Measurements from ENCODE around the gene DENND4C.
"Not testable (repeated sequence)": the region's sequence is repeated elsewhere in the genome, so short reads cannot be mapped to it uniquely, and the experiment has no call there.

Gene DENND4C

DNA sequence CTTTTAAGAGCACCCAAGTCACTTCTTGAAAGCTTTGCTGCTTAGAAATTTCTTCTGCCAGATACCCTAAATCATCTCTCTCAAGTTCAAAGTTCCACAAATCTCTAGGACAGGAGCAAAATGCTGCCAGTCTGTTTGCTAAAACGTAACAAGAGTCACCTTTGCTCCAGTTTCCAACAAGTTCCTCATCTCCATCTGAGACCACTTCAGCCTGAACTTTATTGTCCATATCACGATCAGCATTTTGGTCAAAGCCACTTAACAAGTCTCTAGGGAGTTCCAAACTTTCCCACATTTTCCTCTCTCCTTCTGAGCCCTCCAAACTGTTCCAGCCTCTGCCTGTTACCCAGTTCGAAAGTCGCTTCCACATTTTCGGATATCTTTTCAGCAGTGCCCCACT, 21.1 kb downstream of the DENND4C start:
- H3K9me3 ChIP-seq (ENCODE audit: insufficient read depth, low read length); H3K9ac ChIP-seq (ENCODE audit: low read length); H3K27ac ChIP-seq (ENCODE audit: low read length); H3K4me3 ChIP-seq (ENCODE audit: low read length); H2AFZ ChIP-seq (ENCODE audit: low read depth, low read length); H3K27me3 ChIP-seq (ENCODE audit: low read depth, low read length); H3K4me1 ChIP-seq (ENCODE audit: low read length); H3K4me2 ChIP-seq (ENCODE audit: low read length): not testable (repeated sequence)
- H3K79me2 ChIP-seq (ENCODE audit: low read length), result peaks cover 99% of the 10 kb centered on the region
- H3K36me3 ChIP-seq (replicated peaks; ENCODE audit: low read depth, low read length), result peaks cover 13% of the 10 kb centered on the region
- peaks cover 95% of the 10 kb centered on the region for H4K20me1 ChIP-seq (ENCODE audit: insufficient read depth, low read length)

DNA sequence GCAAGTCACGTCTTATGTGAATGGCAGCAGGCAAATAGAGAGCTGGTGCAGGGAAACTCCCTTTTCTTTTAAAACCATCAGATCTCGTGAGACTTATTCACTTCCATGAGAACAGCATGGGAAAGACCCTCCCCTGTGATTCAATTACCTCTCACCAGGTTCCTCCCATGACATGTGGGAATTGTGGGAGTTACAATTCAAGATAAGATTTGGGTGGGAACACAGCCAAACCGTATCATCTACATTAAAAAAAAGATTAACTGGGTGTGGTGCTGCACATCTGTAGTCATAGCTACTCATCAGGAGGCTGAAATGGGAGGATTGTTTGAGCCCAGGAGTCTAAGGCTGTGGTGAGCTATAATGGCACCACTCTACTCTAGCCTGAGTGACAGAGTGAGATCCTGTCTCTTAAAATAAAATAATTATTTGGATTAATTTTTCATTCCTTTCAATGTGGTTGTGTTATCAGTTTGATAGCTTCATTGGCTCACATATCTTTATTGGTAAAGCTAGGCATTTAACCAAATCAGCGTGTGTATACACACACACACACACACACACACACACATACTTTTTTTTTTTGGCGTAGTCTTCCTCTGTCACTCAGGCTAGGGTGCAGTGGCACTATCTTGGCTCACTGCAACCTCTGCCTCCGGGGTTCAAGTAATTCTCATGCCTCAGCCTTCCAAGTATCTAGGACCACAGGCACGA, 21.8 kb downstream of the DENND4C start:
- Histone ChIP-seq H3K27ac (ENCODE audit: low read length) (no peak overlapping the region), H2AFZ (ENCODE audit: low read depth, low read length) (no peak overlapping the region), H3K4me3 (ENCODE audit: low read length) (no peak overlapping the region), H3K4me1 (ENCODE audit: low read length) (no peaks in the 10 kb centered on the region), H3K36me3 (replicated peaks; ENCODE audit: low read depth, low read length) (peaks cover 6% of the 10 kb centered on the region), H3K9ac (ENCODE audit: low read length) (no peak overlapping the region), H3K79me2 (ENCODE audit: low read length) (peaks cover 99% of the 10 kb centered on the region), H3K4me2 (ENCODE audit: low read length) (no peak overlapping the region), H3K27me3 (ENCODE audit: low read depth, low read length) (no peaks in the 10 kb centered on the region), H4K20me1 (ENCODE audit: insufficient read depth, low read length) (peaks cover 95% of the 10 kb centered on the region), H3K9me3 (ENCODE audit: insufficient read depth, low read length) (no peaks in the 10 kb centered on the region)
- TF ChIP-seq EZH2phosphoT487 (IDR thresholded peaks at IDR 0.05; ENCODE audit: low read depth), result no peak
- TF ChIP-seq, protein P1, sequence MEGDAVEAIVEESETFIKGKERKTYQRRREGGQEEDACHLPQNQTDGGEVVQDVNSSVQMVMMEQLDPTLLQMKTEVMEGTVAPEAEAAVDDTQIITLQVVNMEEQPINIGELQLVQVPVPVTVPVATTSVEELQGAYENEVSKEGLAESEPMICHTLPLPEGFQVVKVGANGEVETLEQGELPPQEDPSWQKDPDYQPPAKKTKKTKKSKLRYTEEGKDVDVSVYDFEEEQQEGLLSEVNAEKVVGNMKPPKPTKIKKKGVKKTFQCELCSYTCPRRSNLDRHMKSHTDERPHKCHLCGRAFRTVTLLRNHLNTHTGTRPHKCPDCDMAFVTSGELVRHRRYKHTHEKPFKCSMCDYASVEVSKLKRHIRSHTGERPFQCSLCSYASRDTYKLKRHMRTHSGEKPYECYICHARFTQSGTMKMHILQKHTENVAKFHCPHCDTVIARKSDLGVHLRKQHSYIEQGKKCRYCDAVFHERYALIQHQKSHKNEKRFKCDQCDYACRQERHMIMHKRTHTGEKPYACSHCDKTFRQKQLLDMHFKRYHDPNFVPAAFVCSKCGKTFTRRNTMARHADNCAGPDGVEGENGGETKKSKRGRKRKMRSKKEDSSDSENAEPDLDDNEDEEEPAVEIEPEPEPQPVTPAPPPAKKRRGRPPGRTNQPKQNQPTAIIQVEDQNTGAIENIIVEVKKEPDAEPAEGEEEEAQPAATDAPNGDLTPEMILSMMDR (IDR thresholded peaks at IDR 0.05; ENCODE audit: low read depth, low read length), result no peak

DNA sequence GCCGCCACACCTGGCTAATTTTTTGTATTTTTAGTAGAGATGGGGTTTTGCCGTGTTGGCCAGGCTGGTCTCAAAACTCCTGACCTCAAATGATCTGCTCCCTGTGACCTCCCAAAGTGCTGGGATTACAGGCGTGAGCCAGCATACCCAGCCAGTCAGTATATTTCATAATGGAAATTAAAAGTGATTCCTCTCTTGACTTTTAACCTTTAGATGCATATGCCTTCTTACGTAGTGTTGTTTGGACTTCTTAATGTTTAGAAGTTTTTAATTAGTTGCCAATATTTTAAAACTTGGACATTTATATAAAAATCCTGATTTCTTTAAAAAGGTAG, 22.4 kb downstream of the DENND4C start:
- Histone ChIP-seq H3K27ac (ENCODE audit: low read length) (no peak overlapping the region), H2AFZ (ENCODE audit: low read depth, low read length) (no peak overlapping the region), H3K9me3 (ENCODE audit: insufficient read depth, low read length) (no peaks in the 10 kb centered on the region), H3K4me3 (ENCODE audit: low read length) (no peak overlapping the region), H3K9ac (ENCODE audit: low read length) (no peak overlapping the region), H4K20me1 (ENCODE audit: insufficient read depth, low read length) (peaks cover 95% of the 10 kb centered on the region), H3K27me3 (ENCODE audit: low read depth, low read length) (no peaks in the 10 kb centered on the region), H3K4me2 (ENCODE audit: low read length) (no peak overlapping the region), H3K36me3 (replicated peaks; ENCODE audit: low read depth, low read length) (peaks cover 4% of the 10 kb centered on the region), H3K4me1 (ENCODE audit: low read length) (no peaks in the 10 kb centered on the region), H3K79me2 (ENCODE audit: low read length) (peaks cover 99% of the 10 kb centered on the region)
- TF ChIP-seq EZH2phosphoT487 (IDR thresholded peaks at IDR 0.05; ENCODE audit: low read depth), result no peak
- TF ChIP-seq, protein P1 (IDR thresholded peaks at IDR 0.05; ENCODE audit: low read depth, low read length), result no peak

DNA sequence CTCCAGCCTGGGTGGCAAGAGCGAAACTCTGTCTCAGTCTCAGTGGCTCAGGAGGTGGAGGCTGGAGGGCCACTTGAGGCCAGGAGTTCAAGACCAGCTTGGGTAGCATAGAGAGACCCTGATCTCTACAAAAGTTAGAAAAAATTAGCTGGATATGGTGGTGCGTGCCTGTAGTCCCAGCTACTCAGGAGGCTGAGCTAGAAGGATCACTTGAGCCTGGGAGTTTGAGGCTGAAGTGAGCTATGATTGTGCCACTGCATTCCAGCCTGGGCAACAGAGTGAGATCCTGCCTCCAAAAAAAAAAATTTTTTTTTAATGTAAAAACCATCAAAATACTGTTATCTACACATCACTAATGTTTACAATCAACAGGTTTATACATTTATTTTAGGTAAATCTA, 24.6 kb downstream of the DENND4C start:
- Histone ChIP-seq H3K9ac (ENCODE audit: low read length) (no peak overlapping the region), H3K9me3 (ENCODE audit: insufficient read depth, low read length) (no peaks in the 10 kb centered on the region), H3K36me3 (replicated peaks; ENCODE audit: low read depth, low read length) (peaks cover 3% of the 10 kb centered on the region), H3K27me3 (ENCODE audit: low read depth, low read length) (no peaks in the 10 kb centered on the region), H3K4me3 (ENCODE audit: low read length) (no peak overlapping the region), H2AFZ (ENCODE audit: low read depth, low read length) (no peak overlapping the region), H3K27ac (ENCODE audit: low read length) (no peak overlapping the region), H4K20me1 (ENCODE audit: insufficient read depth, low read length) (peaks cover 95% of the 10 kb centered on the region), H3K4me1 (ENCODE audit: low read length) (no peaks in the 10 kb centered on the region), H3K4me2 (ENCODE audit: low read length) (no peak overlapping the region), H3K79me2 (ENCODE audit: low read length) (peaks cover 99% of the 10 kb centered on the region)
- no peak for TF ChIP-seq EZH2phosphoT487 (IDR thresholded peaks at IDR 0.05; ENCODE audit: low read depth)

DNA sequence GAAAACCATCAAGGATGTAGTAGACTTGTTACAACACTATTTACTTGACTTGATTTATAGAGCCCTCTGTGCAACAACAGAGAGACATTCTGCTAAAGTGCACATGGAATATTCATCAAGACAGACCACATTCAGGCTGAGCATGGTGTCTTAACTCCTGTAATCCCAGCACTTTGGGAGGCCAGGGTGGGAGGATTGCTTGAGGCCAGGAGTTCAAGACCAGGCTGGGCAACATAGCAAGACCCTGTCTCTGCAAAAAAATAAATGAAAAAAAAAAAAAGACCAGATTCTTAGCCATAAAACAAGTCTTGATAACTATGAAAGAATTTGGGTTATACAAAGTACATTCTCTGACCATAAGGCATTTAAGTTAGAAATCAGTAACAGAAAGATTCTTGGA, 25.3 kb downstream of the DENND4C start:
- Histone ChIP-seq H4K20me1 (ENCODE audit: insufficient read depth, low read length) (peaks cover 95% of the 10 kb centered on the region), H3K4me2 (ENCODE audit: low read length) (no peak overlapping the region), H2AFZ (ENCODE audit: low read depth, low read length) (no peak overlapping the region), H3K4me1 (ENCODE audit: low read length) (no peaks in the 10 kb centered on the region; the same call in 1 of the 2 replicates), H3K9ac (ENCODE audit: low read length) (no peak overlapping the region), H3K9me3 (ENCODE audit: insufficient read depth, low read length) (no peaks in the 10 kb centered on the region), H3K36me3 (replicated peaks; ENCODE audit: low read depth, low read length) (peaks cover 3% of the 10 kb centered on the region), H3K4me3 (ENCODE audit: low read length) (no peak overlapping the region), H3K27me3 (ENCODE audit: low read depth, low read length) (no peaks in the 10 kb centered on the region), H3K79me2 (ENCODE audit: low read length) (peaks cover 99% of the 10 kb centered on the region), H3K27ac (ENCODE audit: low read length) (no peak overlapping the region)
- TF ChIP-seq EZH2phosphoT487 (IDR thresholded peaks at IDR 0.05; ENCODE audit: low read depth), result no peak
- TF ChIP-seq, protein P1 (IDR thresholded peaks at IDR 0.05; ENCODE audit: low read depth, low read length), result no peak

DNA sequence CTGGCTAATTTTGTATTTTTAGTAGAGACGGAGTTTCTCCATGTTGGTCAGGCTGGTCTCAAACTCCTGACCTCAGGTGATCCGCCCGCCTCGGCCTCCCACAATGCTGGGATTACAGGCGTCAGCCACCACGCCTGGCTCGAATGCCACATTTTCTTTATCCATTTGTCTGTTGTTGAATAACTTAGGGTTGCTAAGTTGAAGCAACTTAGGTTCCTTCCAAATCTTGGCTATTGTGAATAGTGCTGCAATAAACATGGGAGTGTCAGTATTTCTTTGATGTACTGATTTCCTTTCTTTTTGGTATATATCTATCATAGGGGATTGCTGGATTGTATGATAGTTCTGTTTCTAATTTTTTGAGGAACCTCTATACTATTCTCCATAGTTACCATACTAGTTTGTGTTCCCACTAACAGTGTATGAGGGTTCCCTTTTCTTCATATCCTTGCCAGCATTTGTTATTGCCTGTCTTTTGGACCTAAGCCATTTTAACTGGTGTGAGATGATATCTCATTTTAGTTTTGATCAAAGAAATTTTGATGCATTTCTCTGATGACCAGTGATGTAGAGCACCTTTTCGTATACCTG, 29.3 kb downstream of the DENND4C start:
- H4K20me1 ChIP-seq (ENCODE audit: insufficient read depth, low read length), result peaks cover 95% of the 10 kb centered on the region
- peaks cover 99% of the 10 kb centered on the region for H3K79me2 ChIP-seq (ENCODE audit: low read length)

DNA sequence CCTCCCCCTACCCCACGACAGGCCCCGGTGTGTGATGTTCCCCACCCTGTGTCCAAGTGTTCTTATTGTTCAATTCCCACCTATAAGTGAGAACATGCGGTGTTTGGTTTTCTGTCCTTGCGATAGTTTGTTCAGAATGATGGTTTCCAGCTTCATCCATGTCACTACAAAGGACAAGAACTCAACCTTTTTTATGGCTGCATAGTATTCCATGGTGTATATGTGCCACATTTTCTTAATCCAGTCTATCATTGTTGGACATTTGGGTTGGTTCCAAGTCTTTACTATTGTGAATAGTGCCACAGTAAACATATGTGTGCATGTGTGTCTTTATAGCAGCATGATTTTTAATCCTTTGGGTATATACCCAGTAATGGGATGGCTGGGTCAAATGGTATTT, 35.1 kb downstream of the DENND4C start:
- H3K36me3 ChIP-seq (replicated peaks; ENCODE audit: low read depth, low read length), result peaks cover 15% of the 10 kb centered on the region
- not testable (repeated sequence) for H2AFZ ChIP-seq (ENCODE audit: low read depth, low read length); H3K9me3 ChIP-seq (ENCODE audit: insufficient read depth, low read length); H3K9ac ChIP-seq (ENCODE audit: low read length); H3K27me3 ChIP-seq (ENCODE audit: low read depth, low read length); H3K4me3 ChIP-seq (ENCODE audit: low read length); H3K4me2 ChIP-seq (ENCODE audit: low read length); H3K27ac ChIP-seq (ENCODE audit: low read length); H3K4me1 ChIP-seq (ENCODE audit: low read length)
- peaks cover 99% of the 10 kb centered on the region for H3K79me2 ChIP-seq (ENCODE audit: low read length)
- H4K20me1 ChIP-seq (ENCODE audit: insufficient read depth, low read length), result peaks cover 98% of the 10 kb centered on the region

More for the DNA sequence above, 29.3 kb downstream of the DENND4C start:
- not testable (repeated sequence) for H2AFZ ChIP-seq (ENCODE audit: low read depth, low read length); H3K36me3 ChIP-seq (replicated peaks; ENCODE audit: low read depth, low read length); H3K9ac ChIP-seq (ENCODE audit: low read length); H3K4me3 ChIP-seq (ENCODE audit: low read length); H3K27ac ChIP-seq (ENCODE audit: low read length); H3K27me3 ChIP-seq (ENCODE audit: low read depth, low read length); H3K4me1 ChIP-seq (ENCODE audit: low read length); H3K4me2 ChIP-seq (ENCODE audit: low read length); H3K9me3 ChIP-seq (ENCODE audit: insufficient read depth, low read length)
